GM21423 (cell line): ENCODE results near the gene PFKP.
"Not testable (repeated sequence)": the region's sequence is repeated elsewhere in the genome, so short reads cannot be mapped to it uniquely, and the experiment has no call there.

Experiments
- ATAC-seq: cut with Tn5 transposase; IDR thresholded peaks from one replicate; pipeline ENCODE4 v1.9.1; 2021; ENCODE audit warnings: mild to moderate bottlenecking, moderate library complexity; ENCODE audit not compliant: unreplicated experiment

The PFKP gene

GRCh38 chr10:3148041-3148440 is 80.7 kb downstream of the PFKP start:
- no peak for ATAC-seq

- ATAC-seq = no peak
These were observed 81.6 kb downstream of the PFKP start for GRCh38 chr10:3148994-3149393.

- no peak for ATAC-seq
These were observed 82.6 kb downstream of the PFKP start for GRCh38 chr10:3149918-3150317.

- no peak for ATAC-seq
These were observed 83.0 kb downstream of the PFKP start for GRCh38 chr10:3150366-3150765.

- no peak for ATAC-seq
These were observed 83.6 kb downstream of the PFKP start for GRCh38 chr10:3150961-3151360.

- ATAC-seq = no peak
These were observed 84.7 kb downstream of the PFKP start for GRCh38 chr10:3151889-3152565.

GRCh38 chr10:3152566-3152935 is 85.2 kb downstream of the PFKP start:
- ATAC-seq = no peak

- ATAC-seq = no peak
These were observed 87.3 kb downstream of the PFKP start for GRCh38 chr10:3154666-3155065.

- no peak for ATAC-seq
These were observed 91.8 kb downstream of the PFKP start for GRCh38 chr10:3159152-3159551.

- ATAC-seq = no peak
These were observed 95.2 kb downstream of the PFKP start for GRCh38 chr10:3162533-3162932.

- no peak for ATAC-seq
These were observed 96.5 kb downstream of the PFKP start for GRCh38 chr10:3163879-3164278.

- no peak for ATAC-seq
These were observed 97.8 kb downstream of the PFKP start for GRCh38 chr10:3165196-3165595.

GRCh38 chr10:3166496-3167290 is 99.3 kb downstream of the PFKP start:
- no peak for ATAC-seq

GRCh38 chr10:3167611-3168330 is 100.4 kb downstream of the PFKP start:
- ATAC-seq = no peak

GRCh38 chr10:3169271-3169670 is 101.9 kb downstream of the PFKP start:
- ATAC-seq = no peak

GRCh38 chr10:3169673-3170072 is 102.3 kb downstream of the PFKP start:
- no peak for ATAC-seq

GRCh38 chr10:3171488-3171887 is 104.1 kb downstream of the PFKP start:
- ATAC-seq = not testable (repeated sequence)

- no peak for ATAC-seq
These were observed 104.7 kb downstream of the PFKP start for GRCh38 chr10:3172081-3172445.

GRCh38 chr10:3172446-3173170 is 105.3 kb downstream of the PFKP start, which contains the start of gene PITRM1:
PITRM1 (minus strand) TSS chr10:3172782; CDS start chr10:3172772, 10 bp downstream.
- ATAC-seq = peak; percentile 97

- peak; percentile 21 for ATAC-seq
These were observed 106.0 kb downstream of the PFKP start for GRCh38 chr10:3173171-3173878.
